Bronchial smooth muscle cell (primary cell): Measurements from ENCODE around the gene DIRAS3. TPM values are rescaled to one million over a fixed set of nuclear protein-coding genes. Genes with fewer than 3 reads are reported as not detected.

ENCODE experiments used
- total RNA-seq: library from RNA; depleted of rRNA; stranded (reverse); fragments of >200 nt; gene quantifications from 2 replicates; pipeline ENCODE4 v1.2.1, GENCODE V29; 2014

Gene DIRAS3
- 1.3 and 5.2 TPM in 2 replicates for total RNA-seq

GRCh38 chr1:68049941-68050878 is at the start of gene DIRAS3:
TSS of gene DIRAS3 (minus strand) at chr1:68050627. CDS start at chr1:68047297, 3,330 bp downstream.

Other genes with a start within 250 kb of the DIRAS3 start
- 73.2 and 128 TPM in 2 replicates for gene GNG12, start 217.2 kb downstream of the DIRAS3 start, total RNA-seq
- 151 and 197 TPM in 2 replicates for gene WLS, start 181.9 kb upstream of the DIRAS3 start, total RNA-seq